GM21381 (cell line): ENCODE data around the gene FASLG.
A peak's percentile ranks its signal among the peaks of the same experiment; 100 is the strongest.
"Not testable (repeated sequence)": the region's sequence is repeated elsewhere in the genome, so short reads cannot be mapped to it uniquely, and the experiment has no call there.

Experiments used
- ATAC-seq: cut with Tn5 transposase; IDR thresholded peaks from one replicate; pipeline ENCODE4 v1.9.1; 2021; ENCODE audit warnings: mild to moderate bottlenecking, moderate library complexity; ENCODE audit not compliant: unreplicated experiment

FASLG gene

GRCh38 chr1:172680244-172680643 lies 21.3 kb downstream of the FASLG start:
- no peak for ATAC-seq

DNA sequence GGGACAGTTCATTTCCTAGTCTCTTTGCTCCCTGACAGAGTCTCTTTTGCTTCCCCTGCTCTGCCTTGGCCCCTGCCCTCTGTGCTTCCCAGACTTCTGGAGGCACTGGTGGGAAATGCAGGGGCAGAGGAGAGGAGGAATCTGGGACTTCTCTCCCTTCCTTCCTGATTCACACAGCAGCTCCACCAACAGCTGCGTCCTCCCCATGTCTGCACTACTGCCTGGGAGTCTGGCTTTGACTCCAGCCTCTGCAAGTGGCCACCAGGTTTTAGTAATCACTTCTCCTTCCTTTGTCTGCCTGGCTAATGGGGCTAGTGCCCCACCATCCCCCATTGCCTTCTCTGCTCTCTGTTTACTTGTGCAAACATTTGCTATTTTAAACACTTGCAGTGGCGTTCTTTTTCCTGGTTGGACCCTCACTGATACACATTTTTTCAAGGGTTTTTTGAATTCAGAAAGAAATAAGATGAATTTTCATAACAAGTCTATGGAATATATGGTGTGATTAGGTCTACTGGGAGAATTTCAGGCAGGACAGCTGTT lies 21.9 kb downstream of the FASLG start:
- no peak for ATAC-seq

GRCh38 chr1:172682812-172683211 lies 23.9 kb downstream of the FASLG start:
- no peak for ATAC-seq

- ATAC-seq, result no peak
Measured at GRCh38 chr1:172686143-172686542, 27.2 kb downstream of the FASLG start.

DNA sequence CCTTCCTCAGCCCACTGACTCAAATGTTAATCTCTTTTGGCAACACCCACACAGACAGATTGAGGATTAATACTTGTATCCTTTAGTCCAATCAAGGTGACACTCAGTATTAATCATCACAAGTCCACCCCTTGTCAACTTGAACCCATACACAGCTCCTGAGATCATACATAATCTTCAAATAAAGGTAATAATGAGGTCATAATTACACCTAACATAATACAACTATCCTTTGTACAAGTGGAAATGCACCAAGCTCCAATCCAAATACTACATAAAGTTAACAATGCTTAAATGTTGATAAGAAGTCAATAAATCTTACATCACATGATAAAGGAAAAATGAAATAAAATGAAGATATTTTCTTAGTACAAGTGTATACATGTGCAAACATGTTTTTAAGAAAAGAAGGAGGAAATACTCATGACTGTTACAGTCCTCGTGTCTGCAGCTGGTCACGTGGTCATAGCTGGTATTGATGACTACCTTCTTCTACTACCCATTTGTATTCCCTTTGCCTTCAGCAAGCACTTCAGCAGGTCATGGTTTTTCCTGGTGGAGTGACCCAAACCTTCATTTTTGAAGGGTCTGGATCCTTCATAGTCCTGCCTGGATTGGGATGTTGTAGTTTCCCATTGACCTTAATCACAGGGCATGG lies 29.7 kb downstream of the FASLG start:
- ATAC-seq, result not testable (repeated sequence)

DNA sequence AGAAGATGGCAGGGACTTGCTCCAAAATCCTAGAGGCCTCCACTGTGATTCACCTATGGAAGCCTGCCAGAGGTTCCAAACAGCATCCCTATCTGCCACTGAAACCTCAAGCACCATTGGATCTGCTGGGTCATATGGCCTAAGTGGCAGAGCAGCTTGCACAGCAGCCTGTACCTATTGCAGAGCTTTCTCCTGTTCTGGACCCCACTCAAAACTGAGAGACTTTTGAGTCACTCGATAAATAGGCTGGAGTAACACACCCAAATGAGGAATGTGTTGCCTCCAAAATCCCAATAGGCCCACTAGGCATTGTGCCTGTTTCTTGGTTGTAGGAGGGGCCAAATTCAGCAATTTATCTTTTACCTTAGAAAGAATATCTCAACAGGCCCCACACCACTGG lies 32.0 kb downstream of the FASLG start:
- ATAC-seq, result not testable (repeated sequence)

GRCh38 chr1:172697534-172698002 lies 38.7 kb downstream of the FASLG start:
- ATAC-seq, result no peak

- no peak for ATAC-seq
Measured at GRCh38 chr1:172698224-172698623, 39.3 kb downstream of the FASLG start.

DNA sequence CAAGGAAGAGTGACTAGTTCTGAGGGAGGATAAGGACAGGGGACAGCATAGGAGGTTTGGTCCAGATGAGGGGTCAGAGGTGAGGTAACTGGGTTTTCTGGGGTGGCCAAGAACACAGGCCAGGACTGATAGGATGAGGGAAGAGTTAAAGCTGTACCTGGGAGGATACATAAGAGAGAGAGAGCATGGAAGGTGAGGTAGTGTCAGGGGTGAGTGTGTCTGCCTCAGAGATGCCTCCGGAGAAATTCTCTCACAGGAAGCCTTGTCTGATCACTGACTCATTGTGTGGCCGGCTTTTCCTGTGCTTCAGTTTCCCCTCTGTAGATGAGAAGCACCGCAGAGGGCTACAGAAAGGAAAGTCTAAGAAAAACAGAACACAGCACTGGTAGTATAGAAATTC lies 40.2 kb downstream of the FASLG start:
- ATAC-seq, result peak; percentile 84

DNA sequence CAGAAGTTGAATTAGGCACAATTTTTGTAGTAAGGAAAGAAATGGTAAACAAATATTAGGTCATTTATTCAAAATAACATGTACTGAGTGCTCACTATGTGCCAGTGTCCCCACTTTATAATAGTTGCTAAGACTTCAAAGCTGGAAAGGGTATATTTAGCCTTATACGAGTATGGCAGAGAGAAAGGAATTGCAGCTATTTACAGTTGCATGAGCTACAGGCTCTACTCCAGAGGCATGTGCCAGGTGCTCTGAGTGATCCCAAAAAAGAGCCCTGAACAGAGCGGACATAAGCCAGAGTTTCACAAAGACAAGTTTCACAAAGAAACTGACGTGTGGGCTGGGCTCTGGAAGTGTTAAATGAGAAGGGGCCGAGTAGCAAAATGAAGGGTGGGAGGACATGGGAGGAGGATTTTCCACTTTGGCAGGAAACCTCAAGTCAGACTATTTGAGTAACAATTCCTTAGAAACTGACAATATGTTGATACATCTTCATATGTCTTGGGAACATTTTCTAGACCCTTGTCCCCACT lies 40.9 kb downstream of the FASLG start:
- ATAC-seq, result no peak

- ATAC-seq, result no peak
Measured at GRCh38 chr1:172700556-172700955, 41.7 kb downstream of the FASLG start.

GRCh38 chr1:172704001-172704400 lies 45.1 kb downstream of the FASLG start:
- ATAC-seq, result no peak

- ATAC-seq, result no peak
Measured at GRCh38 chr1:172704420-172705210, 45.7 kb downstream of the FASLG start.

- no peak for ATAC-seq
Measured at GRCh38 chr1:172708452-172708851, 49.5 kb downstream of the FASLG start.

GRCh38 chr1:172711558-172711957 lies 52.7 kb downstream of the FASLG start:
- no peak for ATAC-seq

DNA sequence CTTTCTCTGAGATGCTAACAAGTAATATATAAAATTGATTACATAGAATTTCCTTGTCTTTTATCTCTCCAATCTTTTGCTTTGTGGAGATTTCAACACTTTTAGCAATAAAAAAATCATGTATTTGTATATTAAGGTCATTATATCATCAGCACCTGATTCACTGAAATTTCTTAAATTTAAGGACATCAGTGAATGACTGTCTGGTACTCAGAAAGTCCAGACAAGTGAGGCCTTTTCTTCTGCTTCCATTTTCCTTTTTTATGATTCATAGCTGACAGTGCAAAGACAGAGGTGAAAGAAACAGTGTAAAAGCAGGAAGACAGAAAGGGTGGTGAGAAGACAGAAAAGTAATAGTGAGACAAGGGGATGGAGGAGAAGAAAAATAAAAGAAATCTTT lies 54.6 kb downstream of the FASLG start:
- ATAC-seq, result no peak
